Suprapubic skin (tissue), 3 donors: ENCODE results near the gene GGCT.

Experiments
- CTCF ChIP-seq, 2 donors: fragments of 200-600 bp in 1 of 2; fragments of 450-650 bp in 1 of 2; sonication (generic) in 1 of 2; IDR thresholded peaks; one replicate each; pipeline ENCODE4 v1.5.1; 2016 to 2019; ENCODE audit warnings: antibody characterized with exemption in 2 of 2, mild to moderate bottlenecking in 1 of 2, moderate library complexity in 1 of 2
- POLR2A ChIP-seq, 2 donors: fragments of 450-650 bp; IDR thresholded peaks; one replicate each; pipeline ENCODE4 v1.6.1; 2017; ENCODE audit warnings: antibody characterized with exemption in 2 of 2, mild to moderate bottlenecking in 2 of 2, moderate library complexity in 2 of 2

GRCh38 chr7:30464231-30464671 is 40.4 kb downstream of the GGCT start:
- no peak for TF ChIP-seq CTCF (IDR thresholded peaks at IDR 0.05)
- TF ChIP-seq POLR2A (IDR thresholded peaks at IDR 0.05) = no peak
